A549 (cell line): ENCODE measurements around the gene MAD1L1. TPM values are rescaled to one million over a fixed set of nuclear protein-coding genes. Genes with fewer than 3 reads are reported as not detected.
"Not testable (repeated sequence)": the region's sequence is repeated elsewhere in the genome, so short reads cannot be mapped to it uniquely, and the experiment has no call there.

Source experiments
- ATAC-seq, 2 experiments: fragments of 200-7000 bp in 1 of 2; fragments of >200 bp in 1 of 2; cut with Nextera tagmentation in 1 of 2; cut with Tn5 transposase in 1 of 2; 3 replicates each; pipeline versions ENCODE4 v1.8.0 to v1.9.1; 2018 to 2020; ENCODE audit warnings: mild to moderate bottlenecking in 1 of 2, moderate library complexity in 1 of 2
- CTCF ChIA-PET: fragments of 300-600 bp; sonication (Branson Sonifier 250); formaldehyde crosslinking; extraction: SDS; loops from one replicate; lab custom pipeline; 2021; ENCODE audit warnings: antibody characterized with exemption, inconsistent platforms; lab: Yijun Ruan, JAX
- POLR2A ChIA-PET: fragments of 350-600 bp; formaldehyde crosslinking; extraction: SDS; loops from one replicate; lab custom pipeline; 2021; ENCODE audit warnings: antibody characterized with exemption, inconsistent platforms; lab: Yijun Ruan, JAX
- DNase-seq, 2 experiments: peaks; one replicate each; pipeline versions ENCODE4 v3.0.0 to v3.0.0-alpha.2; 2011 to 2016; ENCODE audit warnings: low read depth in 1 of 2, low spot score in 1 of 2
- FAIRE-seq: peaks from 2 replicates; lab custom pipeline; 2011; peaks lifted over from hg19 to GRCh38; lab: Jason Lieb, UNC
- H3K27ac ChIP-seq, 2 experiments: fragments of >200 bp; sonication (Bioruptor Twin); formaldehyde crosslinking; 3 replicates each; pipeline ENCODE4 v1.5.1; 2016 to 2017
- H3K4me1 ChIP-seq: fragments of >200 bp; sonication (Bioruptor Twin); formaldehyde crosslinking; 3 replicates; pipeline ENCODE4 v1.6.1; 2016
- H3K4me2 ChIP-seq: fragments of >200 bp; sonication (Bioruptor Twin); formaldehyde crosslinking; 3 replicates; pipeline ENCODE4 v1.6.1; 2016
- H3K4me3 ChIP-seq: fragments of >200 bp; sonication (Bioruptor Twin); formaldehyde crosslinking; 3 replicates; pipeline ENCODE4 v1.5.1; 2016
- H3K9me3 ChIP-seq: fragments of >200 bp; sonication (Bioruptor Twin); formaldehyde crosslinking; 3 replicates; pipeline ENCODE4 v1.6.1; 2016
- BHLHE40 ChIP-seq: IDR thresholded peaks from 2 replicates; pipeline ENCODE4 v1.6.1; 2012; ENCODE audit warnings: low read depth, low read length, inconsistent platforms
- CEBPB ChIP-seq, 2 experiments: fragments of >200 bp in 1 of 2; sonication (Bioruptor Twin) in 1 of 2; formaldehyde crosslinking in 1 of 2; IDR thresholded peaks; 2 replicates each; pipeline ENCODE4 v1.6.1; 2012 to 2016
- CHD4 ChIP-seq: fragments of 200-600 bp; sonication (generic); IDR thresholded peaks from 2 replicates; pipeline ENCODE4 v1.6.1; 2016; ENCODE audit warnings: antibody characterized with exemption, mild to moderate bottlenecking, borderline replicate concordance
- EHF ChIP-seq: fragments of 250-450 bp; sonication (Bioruptor Pico); IDR thresholded peaks from 2 replicates; pipeline ENCODE4 v1.5.0; 2020; ENCODE audit warnings: mild to moderate bottlenecking
- EP300 ChIP-seq, 2 experiments: fragments of >200 bp; sonication (Bioruptor Twin); formaldehyde crosslinking; IDR thresholded peaks; 2 replicates in 1 of 2; 3 replicates in 1 of 2; pipeline ENCODE4 v1.6.1; 2016 to 2017
- ESRRA ChIP-seq: fragments of 150-350 bp; IDR thresholded peaks from 2 replicates; pipeline ENCODE4 v1.6.1; 2014; ENCODE audit warnings: mild to moderate bottlenecking, low read length, borderline replicate concordance
- FOSL2 ChIP-seq, 2 experiments: fragments of 450-650 bp in 1 of 2; fragments of >200 bp in 1 of 2; sonication (Bioruptor Twin) in 1 of 2; formaldehyde crosslinking; IDR thresholded peaks; 2 replicates each; pipeline versions ENCODE4 v1.5.0 to v1.6.1; 2016 to 2020; ENCODE audit warnings: mild to moderate bottlenecking in 1 of 2, moderate library complexity in 1 of 2
- HOXB5 ChIP-seq: fragments of 250-450 bp; sonication (Bioruptor Pico); IDR thresholded peaks from 2 replicates; pipeline ENCODE4 v1.5.0; 2020; ENCODE audit warnings: mild to moderate bottlenecking, moderate library complexity
- JUN ChIP-seq, 2 experiments: fragments of >200 bp; sonication (Bioruptor Twin); formaldehyde crosslinking; IDR thresholded peaks; 2 replicates in 1 of 2; 3 replicates in 1 of 2; pipeline ENCODE4 v1.6.1; 2016 to 2017
- MAZ ChIP-seq: fragments of 150-350 bp; IDR thresholded peaks from 2 replicates; pipeline ENCODE4 v1.6.1; 2014; ENCODE audit warnings: antibody characterized with exemption, low read depth, low read length, borderline replicate concordance
- RARB ChIP-seq: fragments of 250-450 bp; sonication (Bioruptor Pico); IDR thresholded peaks from 2 replicates; pipeline ENCODE4 v1.8.0; 2021; ENCODE audit warnings: mild to moderate bottlenecking, moderate library complexity
- RCOR1 ChIP-seq: fragments of 150-350 bp; IDR thresholded peaks from 2 replicates; pipeline ENCODE4 v1.6.1; 2014; ENCODE audit warnings: antibody characterized with exemption, low read length, low read depth
- SMC3 ChIP-seq: fragments of >200 bp; sonication (Bioruptor Twin); formaldehyde crosslinking; IDR thresholded peaks from 3 replicates; pipeline ENCODE4 v1.6.1; 2018; ENCODE audit warnings: inconsistent platforms
- ZFP36 ChIP-seq: fragments of 450-650 bp; IDR thresholded peaks from 2 replicates; pipeline ENCODE4 v1.6.1; 2014; ENCODE audit warnings: borderline replicate concordance; ENCODE audit not compliant: partially characterized antibody
- ZSCAN20 ChIP-seq: fragments of 250-450 bp; sonication (Bioruptor Pico); IDR thresholded peaks from 2 replicates; pipeline ENCODE4 v1.8.0; 2022; ENCODE audit warnings: mild to moderate bottlenecking, moderate library complexity
- WGBS: methylation state at CpG from one replicate; pipeline ENCODE4 v1.1.6; 2017; ENCODE audit errors: missing lambda C conversion rate; 5-methylcytosine and 5-hydroxymethylcytosine counted together
- polyA plus RNA-seq, 4 experiments: library from polyadenylated mRNA; depleted of rRNA in 3 of 4; stranded (reverse); fragments of >200 nt; fragmentation: RNase III in 1 of 4; extraction: RNeasy Plus Mini Kit Qiagen cat#74134 plus additional on column Dnase treatment in 1 of 4; gene quantifications; 2 replicates in 3 of 4; 3 replicates in 1 of 4; pipeline ENCODE4 v1.2.3, GENCODE V29; 2011 to 2017
- TF ChIP-seq, protein P1 (sequence below): fragments of >200 bp; sonication (Bioruptor Twin); formaldehyde crosslinking; IDR thresholded peaks from 2 replicates; pipeline ENCODE4 v1.6.1; 2016
- TF ChIP-seq, protein P2 (sequence below): fragments of 200-600 bp; sonication (generic); IDR thresholded peaks from 2 replicates; pipeline ENCODE4 v1.6.1; 2016; ENCODE audit warnings: antibody characterized with exemption, mild to moderate bottlenecking, moderate library complexity

Gene MAD1L1
- polyA plus RNA-seq, 2 of the 4 experiments (the other 2 are of a cell fraction) = 13.6 to 16.6 TPM

DNA sequence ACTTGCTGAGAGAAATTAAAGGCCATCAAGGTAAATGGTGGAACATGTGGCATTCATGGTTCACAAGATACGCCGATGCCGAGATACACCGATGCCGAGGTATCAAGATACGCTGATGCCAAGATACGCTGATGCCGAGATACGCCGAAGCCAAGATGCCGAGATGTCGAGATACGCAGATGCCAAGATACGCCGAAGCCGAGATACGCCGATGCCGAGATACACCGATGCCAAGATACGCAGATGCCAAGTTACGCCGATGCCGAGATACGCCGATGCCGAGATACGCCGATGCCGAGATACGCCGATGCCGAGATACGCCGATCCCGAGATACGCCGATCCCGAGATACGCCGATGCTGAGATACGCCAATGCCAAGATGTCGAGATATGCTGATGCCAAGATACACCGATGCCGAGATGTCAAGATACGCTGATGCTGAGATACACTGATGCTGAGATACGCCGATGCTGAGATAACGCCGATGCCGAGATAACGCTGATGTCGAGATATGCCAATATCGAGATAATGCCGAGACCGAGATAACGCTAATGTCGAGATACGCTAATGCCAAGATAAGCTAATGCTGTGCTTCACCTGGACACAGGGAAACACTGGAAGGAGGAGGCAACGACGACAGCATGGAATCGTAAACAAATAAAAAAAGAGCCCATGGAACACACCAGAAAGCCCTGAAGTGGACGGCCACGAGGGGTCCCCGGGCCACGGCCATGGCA is 172.6 kb downstream of the MAD1L1 start:
- WGBS = 95% methylated on average over 66 of the region's 66 CpGs
- Histone ChIP-seq H3K4me3 (no peak overlapping the region), H3K9me3 (peaks cover 5% of the 10 kb centered on the region; the same call in 1 of the 3 replicates), H3K4me2 (no peak overlapping the region), H3K4me1 (peaks cover 6% of the 10 kb centered on the region; the same call in 1 of the 3 replicates), H3K27ac (no peak overlapping the region)
- CTCF ChIA-PET = interaction anchor here (0.7 kb wide), 1 partner anchor 207 kb away, joined by 4 read pairs; no protein-coding TSS in a partner anchor
- no peak for TF ChIP-seq RCOR1
- TF ChIP-seq JUN (IDR thresholded peaks at IDR 0.05) = no peak
- TF ChIP-seq MAZ = no peak
- TF ChIP-seq SMC3 = no peak
- no peak for DNase-seq
- no peak for FAIRE-seq
- ATAC-seq = no peak
- POLR2A ChIA-PET = no interaction called here

DNA sequence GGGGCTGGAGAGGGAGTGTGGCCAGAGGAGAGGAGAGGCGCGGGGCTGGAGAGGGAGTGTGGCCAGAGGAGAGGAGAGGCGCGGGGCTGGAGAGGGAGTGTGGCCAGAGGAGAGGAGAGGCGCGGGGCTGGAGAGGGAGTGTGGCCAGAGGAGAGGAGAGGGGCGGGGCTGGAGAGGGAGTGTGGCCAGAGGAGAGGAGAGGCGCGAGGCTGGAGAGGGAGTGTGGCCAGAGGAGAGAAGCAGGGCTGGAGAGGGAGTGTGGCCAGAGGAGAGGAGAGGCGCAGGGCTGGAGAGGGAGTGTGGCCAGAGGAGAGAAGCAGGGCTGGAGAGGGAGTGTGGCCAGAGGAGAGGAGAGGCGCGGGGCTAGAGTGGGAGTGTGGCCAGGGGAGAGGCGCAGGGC is 174.5 kb downstream of the MAD1L1 start:
- FAIRE-seq, H3K4me1 ChIP-seq, CTCF ChIA-PET, ATAC-seq, DNase-seq, POLR2A ChIA-PET, H3K9me3 ChIP-seq, H3K27ac ChIP-seq, H3K4me2 ChIP-seq, H3K4me3 ChIP-seq: not testable (repeated sequence)
- 83% methylated on average over 4 of the region's 13 CpGs for WGBS

DNA sequence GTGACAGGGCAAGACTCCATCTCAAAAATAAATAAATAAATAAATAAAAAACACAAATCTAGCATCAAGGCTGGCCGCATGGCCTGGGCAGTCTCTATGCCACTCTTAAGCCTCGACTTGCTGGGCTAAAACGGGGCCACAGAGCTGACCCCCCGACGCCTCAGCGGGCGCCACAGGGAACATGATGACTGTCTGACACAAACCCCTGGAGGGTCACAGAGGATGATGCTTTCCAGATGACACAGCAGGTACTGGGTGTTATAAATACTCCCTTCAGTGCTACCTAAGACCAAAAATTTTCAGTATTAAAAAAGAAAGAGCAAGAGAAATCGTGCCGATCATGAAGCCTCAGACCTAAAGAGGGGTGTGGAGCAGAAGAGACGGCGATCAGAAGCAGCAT is 176.8 kb downstream of the MAD1L1 start:
- ATAC-seq = no peak
- TF ChIP-seq BHLHE40 (no peak), ZSCAN20 (CRISPR knock-in tag) (no peak), CEBPB (IDR thresholded peaks at IDR 0.05) (no peak), EHF (CRISPR knock-in tag) (no peak), FOSL2 (IDR thresholded peaks at IDR 0.05) (no peak), FOSL2 (CRISPR knock-in tag; IDR thresholded peaks at IDR 0.05) (no peak), RCOR1 (no peak)
- TF ChIP-seq, all 56 proteins: peak for 0
- 94% methylated on average over 11 of the region's 11 CpGs for WGBS
- H3K4me2 ChIP-seq = no peak overlapping the region
- no peak overlapping the region for H3K27ac ChIP-seq
- DNase-seq (no peak), FAIRE-seq (no peak)
- H3K4me3 ChIP-seq = no peak overlapping the region
- H3K4me1 ChIP-seq = no peaks in the 10 kb centered on the region
- ChIA-PET CTCF (interaction anchor here (1.0 to 1.8 kb wide), 4 partner anchors 9 to 244 kb away, joined by 3 to 8 read pairs (median 4); no protein-coding TSS in a partner anchor), POLR2A (interaction anchor here (0.7 kb wide), 1 partner anchor 79 kb away, joined by 5 read pairs; no protein-coding TSS in a partner anchor)
- H3K9me3 ChIP-seq = peaks cover 5% of the 10 kb centered on the region; the same call in 1 of the 3 replicates

DNA sequence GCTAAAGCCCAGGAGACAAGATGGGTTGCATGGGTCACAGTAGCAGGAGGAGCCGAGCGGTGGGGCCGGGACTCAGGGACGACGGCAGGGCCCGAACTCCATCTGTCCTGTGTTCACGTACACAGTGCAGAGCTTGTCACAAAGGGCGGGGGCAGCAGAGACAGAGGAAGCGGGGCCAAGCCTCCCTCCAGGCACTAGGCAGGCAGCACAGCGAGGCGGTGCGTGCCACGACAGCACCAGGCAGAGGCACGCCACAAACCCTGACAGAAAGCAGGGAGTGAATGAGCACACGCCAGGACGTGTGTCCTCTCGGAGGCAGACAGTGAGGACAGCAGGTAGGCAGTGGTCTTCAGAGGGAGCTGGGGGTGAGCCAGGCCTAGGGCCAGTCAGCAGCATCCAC is 177.8 kb downstream of the MAD1L1 start:
- H3K4me2 ChIP-seq = no peak overlapping the region
- H3K9me3 ChIP-seq = no peaks in the 10 kb centered on the region
- H3K4me3 ChIP-seq = no peak overlapping the region
- 97% methylated on average over 16 of the region's 17 CpGs for WGBS
- ATAC-seq (no peak), DNase-seq (no peak), FAIRE-seq (no peak)
- no peak for TF ChIP-seq FOSL2 (IDR thresholded peaks at IDR 0.05)
- TF ChIP-seq FOSL2 (CRISPR knock-in tag; IDR thresholded peaks at IDR 0.05) = no peak
- TF ChIP-seq RARB = no peak
- no peak for TF ChIP-seq HOXB5 (CRISPR knock-in tag)
- TF ChIP-seq, protein P1, sequence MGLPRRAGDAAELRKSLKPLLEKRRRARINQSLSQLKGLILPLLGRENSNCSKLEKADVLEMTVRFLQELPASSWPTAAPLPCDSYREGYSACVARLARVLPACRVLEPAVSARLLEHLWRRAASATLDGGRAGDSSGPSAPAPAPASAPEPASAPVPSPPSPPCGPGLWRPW = no peak
- no peak for TF ChIP-seq EHF (CRISPR knock-in tag)
- no peak for TF ChIP-seq EP300 (IDR thresholded peaks at IDR 0.05)
- no peak for TF ChIP-seq ZFP36
- TF ChIP-seq, protein P2, sequence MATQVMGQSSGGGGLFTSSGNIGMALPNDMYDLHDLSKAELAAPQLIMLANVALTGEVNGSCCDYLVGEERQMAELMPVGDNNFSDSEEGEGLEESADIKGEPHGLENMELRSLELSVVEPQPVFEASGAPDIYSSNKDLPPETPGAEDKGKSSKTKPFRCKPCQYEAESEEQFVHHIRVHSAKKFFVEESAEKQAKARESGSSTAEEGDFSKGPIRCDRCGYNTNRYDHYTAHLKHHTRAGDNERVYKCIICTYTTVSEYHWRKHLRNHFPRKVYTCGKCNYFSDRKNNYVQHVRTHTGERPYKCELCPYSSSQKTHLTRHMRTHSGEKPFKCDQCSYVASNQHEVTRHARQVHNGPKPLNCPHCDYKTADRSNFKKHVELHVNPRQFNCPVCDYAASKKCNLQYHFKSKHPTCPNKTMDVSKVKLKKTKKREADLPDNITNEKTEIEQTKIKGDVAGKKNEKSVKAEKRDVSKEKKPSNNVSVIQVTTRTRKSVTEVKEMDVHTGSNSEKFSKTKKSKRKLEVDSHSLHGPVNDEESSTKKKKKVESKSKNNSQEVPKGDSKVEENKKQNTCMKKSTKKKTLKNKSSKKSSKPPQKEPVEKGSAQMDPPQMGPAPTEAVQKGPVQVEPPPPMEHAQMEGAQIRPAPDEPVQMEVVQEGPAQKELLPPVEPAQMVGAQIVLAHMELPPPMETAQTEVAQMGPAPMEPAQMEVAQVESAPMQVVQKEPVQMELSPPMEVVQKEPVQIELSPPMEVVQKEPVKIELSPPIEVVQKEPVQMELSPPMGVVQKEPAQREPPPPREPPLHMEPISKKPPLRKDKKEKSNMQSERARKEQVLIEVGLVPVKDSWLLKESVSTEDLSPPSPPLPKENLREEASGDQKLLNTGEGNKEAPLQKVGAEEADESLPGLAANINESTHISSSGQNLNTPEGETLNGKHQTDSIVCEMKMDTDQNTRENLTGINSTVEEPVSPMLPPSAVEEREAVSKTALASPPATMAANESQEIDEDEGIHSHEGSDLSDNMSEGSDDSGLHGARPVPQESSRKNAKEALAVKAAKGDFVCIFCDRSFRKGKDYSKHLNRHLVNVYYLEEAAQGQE = no peak
- no peak for TF ChIP-seq CHD4
- TF ChIP-seq ESRRA = no peak
- H3K4me1 ChIP-seq = no peaks in the 10 kb centered on the region
- H3K27ac ChIP-seq = no peak overlapping the region
- ChIA-PET CTCF (interaction anchor here (0.7 to 1.8 kb wide), 6 partner anchors 8 to 243 kb away, joined by 3 to 8 read pairs (median 3); no protein-coding TSS in a partner anchor), POLR2A (no interaction called here)
